Progenitor cell of endocrine pancreas (in vitro differentiated cells): ENCODE results near the gene ARIH2. TPM values are rescaled to one million over a fixed set of nuclear protein-coding genes. Genes with fewer than 3 reads are reported as not detected.

Experiments used
- DNase-seq: peaks from one replicate; pipeline ENCODE4 v3.0.0; 2021; ENCODE audit warnings: low spot score; ENCODE audit not compliant: unreplicated experiment
- H3K27ac Mint-ChIP-seq: 2 replicates; pipeline ENCODE4 v1.8.0; 2021; ENCODE audit warnings: mild to moderate bottlenecking, moderate library complexity, mixed read lengths
- H3K27me3 Mint-ChIP-seq: 2 replicates; pipeline ENCODE4 v1.8.0; 2021; ENCODE audit warnings: mixed read lengths
- H3K36me3 Mint-ChIP-seq: 2 replicates; pipeline ENCODE4 v1.8.0; 2022; ENCODE audit warnings: mixed read lengths; ENCODE audit not compliant: insufficient read depth
- H3K4me1 Mint-ChIP-seq: 2 replicates; pipeline ENCODE4 v1.8.0; 2021; ENCODE audit warnings: low read depth, mixed read lengths
- H3K4me3 Mint-ChIP-seq: 2 replicates; pipeline ENCODE4 v1.8.0; 2021; ENCODE audit warnings: low read depth, mild to moderate bottlenecking, moderate library complexity, mixed read lengths
- H3K9me3 Mint-ChIP-seq: 2 replicates; pipeline ENCODE4 v1.8.0; 2021; ENCODE audit warnings: low read depth, mixed read lengths
- total RNA-seq: library from RNA; stranded (reverse); gene quantifications from 2 replicates; pipeline ENCODE4 v1.2.1, GENCODE V29; 2021
- TF ChIP-seq, protein P1 (sequence below): fragments of 200-600 bp; sonication (generic); IDR thresholded peaks from one replicate; pipeline ENCODE4 v1.5.0; 2021; ENCODE audit warnings: antibody characterized with exemption, mild to moderate bottlenecking; ENCODE audit not compliant: unreplicated experiment

Gene ARIH2
- total RNA-seq, 1 donor from 2014 or later: 105 TPM

DNA sequence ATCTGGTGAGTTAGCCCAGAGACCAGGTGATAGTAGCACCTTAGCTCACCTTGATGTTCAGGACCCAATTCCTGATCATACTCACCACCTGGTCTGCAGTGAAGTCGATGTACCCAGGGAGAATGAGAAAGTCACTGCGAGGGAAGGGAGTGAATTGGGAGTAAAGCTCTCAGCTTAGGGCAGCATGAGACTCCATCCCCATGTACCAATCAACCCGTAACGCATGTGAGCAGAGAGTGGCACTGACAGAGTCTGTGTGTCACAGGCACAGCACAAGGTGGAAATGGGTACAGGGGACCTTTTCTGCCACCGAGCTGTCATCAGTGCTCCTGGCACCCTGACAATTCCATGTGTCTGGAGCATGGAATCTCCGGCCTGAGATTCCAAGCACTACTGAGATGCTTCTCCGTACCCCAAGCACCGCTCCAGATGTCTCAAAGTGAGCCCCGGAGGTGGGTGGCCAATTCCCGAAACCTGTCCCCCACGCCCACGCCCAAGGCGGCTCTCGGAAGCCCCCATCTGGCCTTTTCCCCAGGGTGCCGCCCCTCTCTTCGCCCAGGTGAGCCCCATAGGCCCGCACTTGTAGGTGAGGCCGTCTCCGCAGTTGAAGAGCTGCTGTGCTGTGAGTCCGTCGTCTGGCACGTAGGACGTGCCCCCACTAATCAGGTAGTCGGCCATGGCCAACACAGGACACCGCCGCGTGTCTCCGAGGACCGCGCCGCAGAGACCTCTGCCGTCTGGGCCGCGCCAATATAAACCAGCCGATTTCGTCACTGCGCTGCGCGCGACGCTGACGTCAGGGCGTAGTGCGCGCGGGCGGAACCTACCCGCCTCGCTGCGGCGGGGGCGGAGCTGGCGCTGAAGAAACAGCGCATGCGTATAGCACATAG, 110.3 kb downstream of the ARIH2 start, which contains the start of gene IMPDH2:
IMPDH2 (minus strand) TSS at position 726 of the 890 bp plus-strand sequence; CDS start at position 678, 48 bp downstream.
- peak within 1 kb of the TSS; percentile 97 for H3K27ac Mint-ChIP-seq
- peaks cover 17% of the 10 kb centered on the region for H3K36me3 Mint-ChIP-seq
- H3K27me3 Mint-ChIP-seq: no peaks in the 10 kb centered on the region
- H3K4me3 Mint-ChIP-seq: peak within 1 kb of the TSS; percentile 84
- TF ChIP-seq, protein P1, sequence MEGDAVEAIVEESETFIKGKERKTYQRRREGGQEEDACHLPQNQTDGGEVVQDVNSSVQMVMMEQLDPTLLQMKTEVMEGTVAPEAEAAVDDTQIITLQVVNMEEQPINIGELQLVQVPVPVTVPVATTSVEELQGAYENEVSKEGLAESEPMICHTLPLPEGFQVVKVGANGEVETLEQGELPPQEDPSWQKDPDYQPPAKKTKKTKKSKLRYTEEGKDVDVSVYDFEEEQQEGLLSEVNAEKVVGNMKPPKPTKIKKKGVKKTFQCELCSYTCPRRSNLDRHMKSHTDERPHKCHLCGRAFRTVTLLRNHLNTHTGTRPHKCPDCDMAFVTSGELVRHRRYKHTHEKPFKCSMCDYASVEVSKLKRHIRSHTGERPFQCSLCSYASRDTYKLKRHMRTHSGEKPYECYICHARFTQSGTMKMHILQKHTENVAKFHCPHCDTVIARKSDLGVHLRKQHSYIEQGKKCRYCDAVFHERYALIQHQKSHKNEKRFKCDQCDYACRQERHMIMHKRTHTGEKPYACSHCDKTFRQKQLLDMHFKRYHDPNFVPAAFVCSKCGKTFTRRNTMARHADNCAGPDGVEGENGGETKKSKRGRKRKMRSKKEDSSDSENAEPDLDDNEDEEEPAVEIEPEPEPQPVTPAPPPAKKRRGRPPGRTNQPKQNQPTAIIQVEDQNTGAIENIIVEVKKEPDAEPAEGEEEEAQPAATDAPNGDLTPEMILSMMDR: peak; percentile 7
- peaks cover 9% of the 10 kb centered on the region for H3K4me1 Mint-ChIP-seq
- peak; percentile 81 for DNase-seq
- H3K9me3 Mint-ChIP-seq: no peaks in the 10 kb centered on the region

DNA sequence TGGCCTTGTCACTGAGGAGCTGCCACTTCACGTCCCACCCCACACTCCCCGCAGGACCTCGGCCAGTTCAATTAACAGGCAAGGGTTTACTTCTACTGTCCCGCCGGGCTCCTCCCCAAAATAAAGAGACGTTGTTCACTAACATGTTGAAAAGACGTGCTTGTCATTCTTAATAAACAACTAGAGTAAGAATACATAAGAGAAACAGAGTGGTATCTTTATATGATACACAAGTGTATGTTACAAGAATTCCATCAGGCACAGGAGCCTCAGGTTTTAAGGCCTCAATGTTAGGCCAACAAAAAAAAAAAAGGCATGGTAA, 110.9 kb downstream of the ARIH2 start:
- TF ChIP-seq, protein P1: no peak
- no peaks in the 10 kb centered on the region for H3K9me3 Mint-ChIP-seq
- DNase-seq: no peak
- peak overlapping the region; percentile 84 for H3K4me3 Mint-ChIP-seq
- no peaks in the 10 kb centered on the region for H3K27me3 Mint-ChIP-seq
- peaks cover 9% of the 10 kb centered on the region for H3K4me1 Mint-ChIP-seq
- H3K27ac Mint-ChIP-seq: peak overlapping the region; percentile 97
- H3K36me3 Mint-ChIP-seq: peaks cover 15% of the 10 kb centered on the region

GRCh38 chr3:49030321-49030720, 111.7 kb downstream of the ARIH2 start:
- peaks cover 9% of the 10 kb centered on the region for H3K4me1 Mint-ChIP-seq
- no peaks in the 10 kb centered on the region for H3K27me3 Mint-ChIP-seq
- H3K9me3 Mint-ChIP-seq: no peaks in the 10 kb centered on the region
- H3K27ac Mint-ChIP-seq: no peak overlapping the region
- H3K36me3 Mint-ChIP-seq: peaks cover 16% of the 10 kb centered on the region
- H3K4me3 Mint-ChIP-seq: no peak overlapping the region
- TF ChIP-seq, protein P1: no peak
- no peak for DNase-seq

DNA sequence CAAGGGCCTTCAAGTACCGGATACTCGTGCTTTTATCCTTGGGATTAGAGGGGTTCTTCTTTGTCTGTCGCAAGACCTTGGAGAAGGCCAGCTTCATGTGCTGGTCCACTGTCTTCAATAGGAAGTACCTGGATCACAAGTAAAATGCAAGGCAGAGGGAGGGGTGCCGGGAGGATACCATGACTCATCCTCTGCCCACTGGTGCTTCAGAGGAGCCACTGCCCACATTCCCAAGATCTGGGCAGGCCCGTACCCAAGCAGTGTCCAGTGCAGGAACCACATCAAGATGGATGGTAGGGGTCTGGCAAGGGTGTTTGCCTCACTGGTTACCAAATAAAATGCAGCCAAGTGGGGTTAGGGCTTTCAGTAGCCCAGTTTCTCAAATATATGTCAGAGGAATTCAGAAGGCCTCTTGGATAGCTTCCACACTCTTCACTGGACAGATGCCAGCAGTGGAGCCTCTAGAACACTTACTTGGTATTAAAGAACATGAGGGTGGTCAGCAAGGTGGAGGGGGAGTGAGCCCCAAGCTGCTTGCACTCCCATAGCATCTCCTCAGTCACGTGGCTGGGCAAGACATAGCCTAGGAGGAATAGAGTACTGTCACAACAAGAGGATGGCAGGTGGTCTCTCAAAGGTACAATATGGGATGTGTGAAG, 114.1 kb downstream of the ARIH2 start:
- Mint-ChIP-seq H3K4me3 (no peak overlapping the region), H3K27ac (no peak overlapping the region), H3K9me3 (no peaks in the 10 kb centered on the region), H3K4me1 (peaks cover 9% of the 10 kb centered on the region), H3K27me3 (no peaks in the 10 kb centered on the region), H3K36me3 (peaks cover 14% of the 10 kb centered on the region)
- DNase-seq: no peak
- TF ChIP-seq, protein P1: no peak

DNA sequence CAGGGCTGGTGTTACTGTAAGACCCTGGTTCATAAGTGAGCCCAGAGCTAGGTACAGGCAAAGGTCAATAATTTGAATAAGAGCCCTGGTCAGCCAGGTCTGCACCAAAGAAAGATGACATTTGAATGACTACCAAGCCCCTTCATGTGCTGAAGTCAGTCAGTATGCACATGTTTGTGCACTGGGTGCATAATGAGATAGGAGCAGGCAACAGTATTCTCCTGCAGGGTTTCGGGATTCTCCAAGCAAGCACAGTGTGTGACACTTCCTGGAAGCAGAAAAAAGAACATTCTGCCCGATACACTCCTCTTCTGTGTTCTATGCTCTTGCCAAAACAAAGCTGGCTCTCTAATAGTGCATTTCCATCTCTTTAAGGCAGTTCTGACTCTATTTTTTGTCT, 116.0 kb downstream of the ARIH2 start:
- H3K27me3 Mint-ChIP-seq: no peaks in the 10 kb centered on the region
- TF ChIP-seq, protein P1: no peak
- no peaks in the 10 kb centered on the region for H3K9me3 Mint-ChIP-seq
- peak overlapping the region; percentile 69 for H3K27ac Mint-ChIP-seq
- H3K4me3 Mint-ChIP-seq: no peak overlapping the region
- no peaks in the 10 kb centered on the region for H3K4me1 Mint-ChIP-seq
- H3K36me3 Mint-ChIP-seq: peaks cover 13% of the 10 kb centered on the region
- DNase-seq: no peak
